AG09309 (cell line): ENCODE results near the gene SYCE3.

Source experiments
- DNase-seq: peaks from one replicate; pipeline ENCODE4 v3.0.0-alpha.2; 2010; ENCODE audit warnings: low read depth
- H3K4me3 ChIP-seq: 2 replicates; pipeline ENCODE4 v1.5.1; 2011; ENCODE audit warnings: mild to moderate bottlenecking, low read depth, low read length, moderate library complexity; ENCODE audit not compliant: control insufficient read depth
- TF ChIP-seq, protein P1 (sequence below): IDR thresholded peaks from 2 replicates; pipeline ENCODE4 v1.5.1; 2011; ENCODE audit warnings: mild to moderate bottlenecking, low read depth, low read length, inconsistent platforms; ENCODE audit not compliant: insufficient read depth, control insufficient read depth; ENCODE audit errors: missing control alignments

SYCE3 gene

GRCh38 chr22:50563413-50564160 lies 868 bp upstream of the SYCE3 start:
- DNase-seq: no peak
- TF ChIP-seq, protein P1, sequence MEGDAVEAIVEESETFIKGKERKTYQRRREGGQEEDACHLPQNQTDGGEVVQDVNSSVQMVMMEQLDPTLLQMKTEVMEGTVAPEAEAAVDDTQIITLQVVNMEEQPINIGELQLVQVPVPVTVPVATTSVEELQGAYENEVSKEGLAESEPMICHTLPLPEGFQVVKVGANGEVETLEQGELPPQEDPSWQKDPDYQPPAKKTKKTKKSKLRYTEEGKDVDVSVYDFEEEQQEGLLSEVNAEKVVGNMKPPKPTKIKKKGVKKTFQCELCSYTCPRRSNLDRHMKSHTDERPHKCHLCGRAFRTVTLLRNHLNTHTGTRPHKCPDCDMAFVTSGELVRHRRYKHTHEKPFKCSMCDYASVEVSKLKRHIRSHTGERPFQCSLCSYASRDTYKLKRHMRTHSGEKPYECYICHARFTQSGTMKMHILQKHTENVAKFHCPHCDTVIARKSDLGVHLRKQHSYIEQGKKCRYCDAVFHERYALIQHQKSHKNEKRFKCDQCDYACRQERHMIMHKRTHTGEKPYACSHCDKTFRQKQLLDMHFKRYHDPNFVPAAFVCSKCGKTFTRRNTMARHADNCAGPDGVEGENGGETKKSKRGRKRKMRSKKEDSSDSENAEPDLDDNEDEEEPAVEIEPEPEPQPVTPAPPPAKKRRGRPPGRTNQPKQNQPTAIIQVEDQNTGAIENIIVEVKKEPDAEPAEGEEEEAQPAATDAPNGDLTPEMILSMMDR: no peak
- peak overlapping the region; percentile 78 for H3K4me3 ChIP-seq

GRCh38 chr22:50561401-50562358 lies 1.0 kb downstream of the SYCE3 start:
- no peak overlapping the region for H3K4me3 ChIP-seq
- TF ChIP-seq, protein P1: no peak
- no peak for DNase-seq

DNA sequence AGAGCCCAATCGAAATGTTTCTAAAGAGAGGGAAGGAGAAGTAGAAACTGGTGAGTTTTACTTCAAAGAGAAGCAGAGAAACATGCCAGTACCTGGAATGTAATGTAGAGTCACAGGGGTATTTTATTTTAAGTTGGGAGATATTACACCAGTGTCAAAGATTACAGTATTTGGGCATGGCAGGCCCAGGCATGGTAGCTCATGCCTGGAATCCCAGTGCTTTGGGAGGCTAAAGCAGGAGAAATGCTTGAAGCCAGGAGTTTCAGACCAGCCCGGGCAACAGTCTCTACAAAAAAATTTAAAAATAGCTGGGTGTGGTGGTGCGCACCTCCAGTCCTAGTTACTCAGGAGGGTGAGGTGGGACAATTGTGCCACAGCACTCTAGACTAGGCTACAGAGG lies 2.7 kb downstream of the SYCE3 start:
- DNase-seq: no peak
- no peak overlapping the region for H3K4me3 ChIP-seq
- TF ChIP-seq, protein P1: no peak

GRCh38 chr22:50556703-50557102 lies 6.0 kb downstream of the SYCE3 start:
- DNase-seq: no peak
- TF ChIP-seq, protein P1: no peak
- H3K4me3 ChIP-seq: no peak overlapping the region

DNA sequence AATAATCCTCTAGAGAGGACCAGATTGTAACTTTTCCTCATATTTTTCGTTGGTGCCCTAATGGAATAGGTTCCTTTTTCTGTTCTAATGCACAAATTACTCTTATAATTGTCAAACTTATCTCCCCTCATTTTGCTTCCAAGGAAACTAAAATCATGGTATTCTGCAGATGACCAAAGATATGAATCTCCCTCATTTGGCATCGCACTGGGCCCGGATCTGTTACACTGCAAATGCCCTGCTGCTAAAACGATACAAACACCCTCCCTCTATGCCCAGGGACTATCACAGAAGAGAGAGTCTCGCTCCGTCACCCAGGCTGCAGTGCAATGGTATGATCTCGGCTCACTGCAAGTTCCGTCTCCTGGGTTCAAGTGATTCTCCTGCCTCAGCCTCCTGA lies 9.4 kb downstream of the SYCE3 start:
- TF ChIP-seq, protein P1: no peak
- DNase-seq: no peak
- no peak overlapping the region for H3K4me3 ChIP-seq

- no peak for DNase-seq
- no peak overlapping the region for H3K4me3 ChIP-seq
- TF ChIP-seq, protein P1: no peak
Measured at GRCh38 chr22:50551160-50551752, 11.5 kb downstream of the SYCE3 start.
